ENCODE measurements around the gene MYBPC2. TPM values are rescaled to one million over a fixed set of nuclear protein-coding genes. Genes with fewer than 3 reads are reported as not detected.

The MYBPC2 gene
- polyA plus RNA-seq, 3 donors, result 0.61 to 1.2 (median 0.89) TPM

- no peak for DNase-seq (ENCODE audit: extremely low read depth in 1 of 11, low read depth in 9 of 11, low spot score in 4 of 11)
Measured at GRCh38 chr19:50489461-50490011, 56.8 kb downstream of the MYBPC2 start.

- DNase-seq (ENCODE audit: extremely low read depth in 1 of 11, low read depth in 9 of 11, low spot score in 4 of 11), result no peak
Measured at GRCh38 chr19:50490411-50490811, 57.7 kb downstream of the MYBPC2 start.

- DNase-seq (ENCODE audit: extremely low read depth in 1 of 11, low read depth in 9 of 11, low spot score in 4 of 11), result no peak
Measured at GRCh38 chr19:50490991-50491472, 58.3 kb downstream of the MYBPC2 start.

GRCh38 chr19:50492303-50493052, 59.8 kb downstream of the MYBPC2 start:
- no peak for DNase-seq (ENCODE audit: extremely low read depth in 1 of 11, low read depth in 9 of 11, low spot score in 4 of 11)

- no peak for DNase-seq (ENCODE audit: extremely low read depth in 1 of 11, low read depth in 9 of 11, low spot score in 4 of 11)
Measured at GRCh38 chr19:50493171-50493570, 60.5 kb downstream of the MYBPC2 start.

GRCh38 chr19:50494186-50495019, 61.7 kb downstream of the MYBPC2 start:
- no peak for DNase-seq (ENCODE audit: extremely low read depth in 1 of 11, low read depth in 9 of 11, low spot score in 4 of 11)

- no peak for DNase-seq (ENCODE audit: extremely low read depth in 1 of 11, low read depth in 9 of 11, low spot score in 4 of 11)
Measured at GRCh38 chr19:50495020-50495531, 62.4 kb downstream of the MYBPC2 start.

GRCh38 chr19:50496189-50497021, 63.7 kb downstream of the MYBPC2 start:
- DNase-seq (ENCODE audit: extremely low read depth in 1 of 11, low read depth in 9 of 11, low spot score in 4 of 11), result no peak

GRCh38 chr19:50497022-50497405, 64.3 kb downstream of the MYBPC2 start:
- DNase-seq (ENCODE audit: extremely low read depth in 1 of 11, low read depth in 9 of 11, low spot score in 4 of 11), result no peak

GRCh38 chr19:50498219-50499056, 65.7 kb downstream of the MYBPC2 start:
- DNase-seq (ENCODE audit: extremely low read depth in 1 of 11, low read depth in 9 of 11, low spot score in 4 of 11), result no peak

GRCh38 chr19:50500060-50500752, 67.5 kb downstream of the MYBPC2 start:
- DNase-seq (ENCODE audit: extremely low read depth in 1 of 11, low read depth in 9 of 11, low spot score in 4 of 11), result no peak

GRCh38 chr19:50500753-50501151, 68.1 kb downstream of the MYBPC2 start:
- DNase-seq (ENCODE audit: extremely low read depth in 1 of 11, low read depth in 9 of 11, low spot score in 4 of 11), result no peak

- DNase-seq (ENCODE audit: extremely low read depth in 1 of 11, low read depth in 9 of 11, low spot score in 4 of 11), result no peak
Measured at GRCh38 chr19:50501186-50501567, 68.5 kb downstream of the MYBPC2 start.

- no peak for DNase-seq (ENCODE audit: extremely low read depth in 1 of 11, low read depth in 9 of 11, low spot score in 4 of 11)
Measured at GRCh38 chr19:50501568-50502475, 69.1 kb downstream of the MYBPC2 start.

GRCh38 chr19:50505856-50506611, 73.3 kb downstream of the MYBPC2 start:
- DNase-seq (ENCODE audit: extremely low read depth in 1 of 11, low read depth in 9 of 11, low spot score in 4 of 11), result no peak

- no peak for DNase-seq (ENCODE audit: extremely low read depth in 1 of 11, low read depth in 9 of 11, low spot score in 4 of 11)
Measured at GRCh38 chr19:50506700-50507099, 74.0 kb downstream of the MYBPC2 start.
